ENCODE data around the gene RNF113B.

Gene RNF113B

GRCh38 chr13:98156259-98156658 is 20.8 kb downstream of the RNF113B start:
- Histone ChIP-seq H3K9me3 (ENCODE audit: insufficient read depth, low read length, severe bottlenecking) (no peaks in the 10 kb centered on the region), H2AFZ (ENCODE audit: low read depth, low read length) (no peak overlapping the region), H3K36me3 (ENCODE audit: insufficient read depth, low read length) (no peaks in the 10 kb centered on the region), H3K27me3 (ENCODE audit: insufficient read depth, low read length, poor library complexity) (no peaks in the 10 kb centered on the region), H3K79me2 (ENCODE audit: insufficient read depth, low read length) (no peaks in the 10 kb centered on the region), H3K4me3 (ENCODE audit: low read depth in 1 of 2, low read length in 2 of 2) (no peak overlapping the region), H3K4me2 (ENCODE audit: insufficient read depth, low read length) (no peak overlapping the region), H3K9ac (ENCODE audit: low read depth, low read length) (no peak overlapping the region), H4K20me1 (ENCODE audit: insufficient read depth, low read length) (no peaks in the 10 kb centered on the region), H3K27ac (ENCODE audit: low read length) (no peak overlapping the region), H3K4me1 (ENCODE audit: insufficient read depth, low read length) (no peaks in the 10 kb centered on the region)
- DNase-seq (no peak), ATAC-seq (ENCODE audit: insufficient read depth, low read depth) (no peak)
- TF ChIP-seq CTCF (IDR thresholded peaks at IDR 0.05; ENCODE audit: borderline replicate concordance, extremely low read depth, low read length, poor library complexity, severe bottlenecking) (no peak), EZH2 (IDR thresholded peaks at IDR 0.05; ENCODE audit: borderline replicate concordance, low read depth, low read length, severe bottlenecking) (no peak)

- H3K9ac ChIP-seq (ENCODE audit: low read depth, low read length): no peak overlapping the region
- H2AFZ ChIP-seq (ENCODE audit: low read depth, low read length): no peak overlapping the region
- no peaks in the 10 kb centered on the region for H4K20me1 ChIP-seq (ENCODE audit: insufficient read depth, low read length)
- no peak overlapping the region for H3K4me2 ChIP-seq (ENCODE audit: insufficient read depth, low read length)
- H3K9me3 ChIP-seq (ENCODE audit: insufficient read depth, low read length, severe bottlenecking): no peaks in the 10 kb centered on the region
- TF ChIP-seq EZH2 (IDR thresholded peaks at IDR 0.05; ENCODE audit: borderline replicate concordance, low read depth, low read length, severe bottlenecking) (no peak), CTCF (IDR thresholded peaks at IDR 0.05; ENCODE audit: borderline replicate concordance, extremely low read depth, low read length, poor library complexity, severe bottlenecking) (no peak)
- H3K79me2 ChIP-seq (ENCODE audit: insufficient read depth, low read length): no peaks in the 10 kb centered on the region
- ATAC-seq (ENCODE audit: insufficient read depth, low read depth) (no peak), DNase-seq (no peak)
- H3K36me3 ChIP-seq (ENCODE audit: insufficient read depth, low read length): no peaks in the 10 kb centered on the region
- H3K27me3 ChIP-seq (ENCODE audit: insufficient read depth, low read length, poor library complexity): no peaks in the 10 kb centered on the region
- no peaks in the 10 kb centered on the region for H3K4me1 ChIP-seq (ENCODE audit: insufficient read depth, low read length)
- H3K4me3 ChIP-seq (ENCODE audit: low read depth in 1 of 2, low read length in 2 of 2): no peak overlapping the region
- H3K27ac ChIP-seq (ENCODE audit: low read length): no peak overlapping the region
These were observed 21.5 kb downstream of the RNF113B start for GRCh38 chr13:98155475-98156109.

- no peak overlapping the region for H3K4me3 ChIP-seq (ENCODE audit: low read depth in 1 of 2, low read length in 2 of 2)
- ATAC-seq (ENCODE audit: insufficient read depth, low read depth): no peak
- H3K4me1 ChIP-seq (ENCODE audit: insufficient read depth, low read length): no peaks in the 10 kb centered on the region
- H3K27me3 ChIP-seq (ENCODE audit: insufficient read depth, low read length, poor library complexity): no peaks in the 10 kb centered on the region
- no peak overlapping the region for H2AFZ ChIP-seq (ENCODE audit: low read depth, low read length)
- no peaks in the 10 kb centered on the region for H3K36me3 ChIP-seq (ENCODE audit: insufficient read depth, low read length)
- H4K20me1 ChIP-seq (ENCODE audit: insufficient read depth, low read length): no peaks in the 10 kb centered on the region
- TF ChIP-seq EZH2 (IDR thresholded peaks at IDR 0.05; ENCODE audit: borderline replicate concordance, low read depth, low read length, severe bottlenecking) (no peak), CTCF (IDR thresholded peaks at IDR 0.05; ENCODE audit: borderline replicate concordance, extremely low read depth, low read length, poor library complexity, severe bottlenecking) (no peak)
- DNase-seq: no peak
- H3K27ac ChIP-seq (ENCODE audit: low read length): no peak overlapping the region
- H3K79me2 ChIP-seq (ENCODE audit: insufficient read depth, low read length): no peaks in the 10 kb centered on the region
- no peaks in the 10 kb centered on the region for H3K9me3 ChIP-seq (ENCODE audit: insufficient read depth, low read length, severe bottlenecking)
- H3K9ac ChIP-seq (ENCODE audit: low read depth, low read length): no peak overlapping the region
- no peak overlapping the region for H3K4me2 ChIP-seq (ENCODE audit: insufficient read depth, low read length)
These were observed 26.1 kb downstream of the RNF113B start for GRCh38 chr13:98150832-98151479.

Data from DND-41 (cell line).